Heart right ventricle (tissue), 16 donors: Measurements from ENCODE around the gene LINGO3. TPM values are rescaled to one million over a fixed set of nuclear protein-coding genes. Genes with fewer than 3 reads are reported as not detected.
A peak's percentile ranks its signal among the peaks of the same experiment; 100 is the strongest.
"Not testable (repeated sequence)": the region's sequence is repeated elsewhere in the genome, so short reads cannot be mapped to it uniquely, and the experiment has no call there.

ENCODE experiments used
- ATAC-seq, 8 donors: fragments of 200-7000 bp; cut with Tn5 transposase; one replicate each; pipeline ENCODE4 v1.9.1; 2020; ENCODE audit warnings: mild to moderate bottlenecking in 8 of 8, moderate library complexity in 8 of 8, moderate number of reproducible peaks in 1 of 8
- DNase-seq, 2 donors: peaks; one replicate each; pipeline ENCODE4 v3.0.0-alpha.2; 2020
- H3K27ac ChIP-seq, 10 donors: fragments of 200-600 bp; sonication (generic) in 2 of 10; one replicate each; pipeline versions ENCODE4 v1.5.0 to v1.8.0; 2020 to 2022; ENCODE audit warnings: mild to moderate bottlenecking in 3 of 10
- H3K27me3 ChIP-seq, 7 donors: fragments of 200-600 bp; one replicate each; pipeline ENCODE4 v1.8.0; 2021 to 2022; ENCODE audit warnings: mild to moderate bottlenecking in 2 of 7
- H3K36me3 ChIP-seq, 9 donors: fragments of 200-600 bp; sonication (generic) in 1 of 9; one replicate each; pipeline versions ENCODE4 v1.5.0 to v1.8.0; 2020 to 2022; ENCODE audit warnings: mild to moderate bottlenecking in 2 of 9
- H3K4me1 ChIP-seq, 9 donors: fragments of 200-600 bp; sonication (generic) in 1 of 9; one replicate each; pipeline versions ENCODE4 v1.5.0 to v1.8.0; 2020 to 2022; ENCODE audit warnings: mild to moderate bottlenecking in 4 of 9
- H3K4me3 ChIP-seq, 10 donors: fragments of 200-600 bp; sonication (generic) in 2 of 10; one replicate each; pipeline versions ENCODE4 v1.5.0 to v1.8.0; 2020 to 2022; ENCODE audit warnings: mild to moderate bottlenecking in 7 of 10, moderate library complexity in 2 of 10
- H3K9me3 ChIP-seq, 11 donors: fragments of 200-600 bp in 10 of 11; sonication (generic) in 2 of 11; one replicate each; pipeline versions ENCODE4 v1.5.0 to v1.8.0; 2013 to 2022; ENCODE audit warnings: mild to moderate bottlenecking in 2 of 11, control low read depth in 1 of 11, moderate library complexity in 1 of 11
- CTCF ChIP-seq, 9 donors: fragments of 200-600 bp; sonication (generic) in 2 of 9; IDR thresholded peaks; one replicate each; pipeline versions ENCODE4 v1.5.0 to v1.8.0; 2021 to 2022; ENCODE audit warnings: antibody characterized with exemption in 9 of 9, mild to moderate bottlenecking in 5 of 9, moderate library complexity in 1 of 9
- WGBS, 2 donors: extraction: QIAGEN DNeasy Blood & Tissue Kit; methylation state at CpG; one replicate each; pipeline ENCODE4 v1.1.7; 2013; ENCODE audit warnings: inconsistent platforms in 1 of 2; 5-methylcytosine and 5-hydroxymethylcytosine counted together
- intact Hi-C, 10 donors: fragments of 100-400 bp; cut with DNase I; formaldehyde crosslinking; loops; one replicate each; pipeline versions ENCODE4 v1.11.1 to v1.14.2; 2022
- polyA plus RNA-seq, 2 donors: library from polyadenylated mRNA; stranded (reverse); fragments of 200-250 nt; gene quantifications; one replicate each; pipeline ENCODE4 v1.2.3, GENCODE V29; 2013
- total RNA-seq, 10 donors: library from RNA; stranded (reverse); fragmentation: NEBNext Ultra II Directional in 3 of 10; extraction: Animal tissue kit (Norgen Biotek cat#: 25700) in 3 of 10; gene quantifications; one replicate each; pipeline versions ENCODE4 v1.2.1 to v1.2.4, GENCODE V29; 2021 to 2023
- donor health status: Arrhythmogenic right ventricular cardiomyopathy.
- donor health status: ischemic (EF 13 %, LVEDD 7.1; RV severe dilation, severe dysfunction).
- donor health status: healthy with polysubstance abuse.
- donor health status: DM: no; HTN: yes; CAD: no.
- donor health status: DM: no; HTN: no; CAD: no.
- donor health status: ischemic (EF 25% LVEDD 6.9; RV normal size, moderate dysfunction).
- donor health status: ischemic (EF 25% LVEDD 5.7; RV mildly dilated, moderate dysfunction).
- donor health status: healthy.
- donor health status: DM: yes; HTN: yes; CAD: no.
- donor health status: Ischemic cardiomyopathy.
- donor health status: ischemic (EF 35%, LVEDD 5.7; RV mildly dilated, moderate dysfunction).
- donor health status: nonischemic (EF 11% LVEDD 7.7; RV severe dilation, severe dysfunction).
- donor health status: DM: yes; HTN: yes; CAD: no.
- donor health status: PGD.
- donor health status: ischemic (EF 29% LVEDD 5.4; RV normal size, mild dysfunction).
- donor health status: nonischemic (EF 23%, LVEDD 6.1; RV moderate dilation, normal function).

LINGO3 gene
- total and polyA plus RNA-seq, 12 donors, result not detected

GRCh38 chr19:2351591-2351990 lies 43.6 kb upstream of the LINGO3 start:
- WGBS, 2 donors, result 97 to 98% methylated on average over 28 of the region's 28 CpGs
- Histone ChIP-seq H3K4me1 (no peaks in the 10 kb centered on the region), H3K27me3 (no peaks in the 10 kb centered on the region), H3K9me3 (no peaks in the 10 kb centered on the region), H3K27ac (no peak overlapping the region), H3K36me3 (peaks cover 0 to 47% (median 13%) of the 10 kb centered on the region in 9 donors), H3K4me3 (no peak overlapping the region)
- DNase-seq, result no peak
- intact Hi-C loops, result no loop called here
- no peak for ATAC-seq
- no peak for TF ChIP-seq CTCF (IDR thresholded peaks at IDR 0.05)

- Histone ChIP-seq H3K4me1 (peaks cover 0 to 5% (median 0%) of the 10 kb centered on the region in 9 donors), H3K4me3 (no peak overlapping the region), H3K27ac (no peak overlapping the region), H3K27me3 (no peaks in the 10 kb centered on the region), H3K36me3 (peaks cover 0 to 55% (median 13%) of the 10 kb centered on the region in 9 donors), H3K9me3 (no peaks in the 10 kb centered on the region)
- DNase-seq, result no peak
- WGBS, 2 donors, result 94 to 96% methylated on average over 16 of the region's 16 CpGs
- intact Hi-C loops, result no loop called here
- no peak for TF ChIP-seq CTCF (IDR thresholded peaks at IDR 0.05)
- ATAC-seq, result no peak
Measured at GRCh38 chr19:2350656-2351055, 42.7 kb upstream of the LINGO3 start.

GRCh38 chr19:2349818-2350217 lies 41.9 kb upstream of the LINGO3 start:
- DNase-seq, H3K27me3 ChIP-seq, H3K27ac ChIP-seq, intact Hi-C loops, H3K4me1 ChIP-seq, H3K9me3 ChIP-seq, H3K4me3 ChIP-seq, ATAC-seq: not testable (repeated sequence)
- 94 to 95% methylated on average over 24 of the region's 24 CpGs for WGBS, 2 donors
- peaks cover 0 to 60% (median 13%) of the 10 kb centered on the region in 9 donors for H3K36me3 ChIP-seq

- no peak for TF ChIP-seq CTCF (IDR thresholded peaks at IDR 0.05)
- DNase-seq (no peak), ATAC-seq (peak in 3 of 8 donors; percentile 33 to 68 (median 48))
- Histone ChIP-seq H3K4me3 (no peak overlapping the region), H3K27ac (no peak overlapping the region), H3K4me1 (peaks cover 0 to 5% (median 0%) of the 10 kb centered on the region in 9 donors), H3K36me3 (peaks cover 0 to 56% (median 6%) of the 10 kb centered on the region in 9 donors), H3K9me3 (no peaks in the 10 kb centered on the region), H3K27me3 (no peaks in the 10 kb centered on the region)
- WGBS, 2 donors, result 65 to 69% methylated on average over 25 of the region's 25 CpGs
- intact Hi-C loops, result no loop called here
Measured at GRCh38 chr19:2345794-2346663, 38.1 kb upstream of the LINGO3 start.

- no peaks in the 10 kb centered on the region for H3K27me3 ChIP-seq
- H3K4me3 ChIP-seq, result no peak overlapping the region
- ATAC-seq (no peak), DNase-seq (no peak)
- no peaks in the 10 kb centered on the region for H3K9me3 ChIP-seq
- whole genome bisulfite sequencing, 2 donors, result 95 to 96% methylated on average over 17 of the region's 17 CpGs
- H3K36me3 ChIP-seq, result peaks cover 0 to 58% (median 13%) of the 10 kb centered on the region in 9 donors
- no peak overlapping the region for H3K27ac ChIP-seq
- TF ChIP-seq CTCF (IDR thresholded peaks at IDR 0.05), result no peak
- peaks cover 0 to 5% (median 0%) of the 10 kb centered on the region in 9 donors for H3K4me1 ChIP-seq
- intact Hi-C loops, result no loop called here
Measured at GRCh38 chr19:2345076-2345475, 37.1 kb upstream of the LINGO3 start.
